Endothelial cell (in vitro differentiated cells): ENCODE data around the gene ARHGAP12. TPM values are rescaled to one million over a fixed set of nuclear protein-coding genes. Genes with fewer than 3 reads are reported as not detected.

Experiments
- DNase-seq: peaks from one replicate; pipeline ENCODE4 v3.0.0; 2021; ENCODE audit warnings: low spot score
- H3K27ac Mint-ChIP-seq: one replicate; pipeline ENCODE4 v1.8.0; 2021; ENCODE audit warnings: mixed read lengths, inconsistent platforms; ENCODE audit not compliant: unreplicated experiment
- H3K27me3 Mint-ChIP-seq: one replicate; pipeline ENCODE4 v1.8.0; 2021; ENCODE audit warnings: mild to moderate bottlenecking, moderate library complexity, mixed read lengths, inconsistent platforms; ENCODE audit not compliant: unreplicated experiment
- H3K36me3 Mint-ChIP-seq: one replicate; pipeline ENCODE4 v1.8.0; 2021; ENCODE audit warnings: mild to moderate bottlenecking, low read depth, mixed read lengths, inconsistent platforms; ENCODE audit not compliant: unreplicated experiment
- H3K4me1 Mint-ChIP-seq: one replicate; pipeline ENCODE4 v1.8.0; 2021; ENCODE audit warnings: mild to moderate bottlenecking, mixed read lengths, inconsistent platforms; ENCODE audit not compliant: unreplicated experiment
- H3K4me3 Mint-ChIP-seq: one replicate; pipeline ENCODE4 v1.8.0; 2021; ENCODE audit warnings: mild to moderate bottlenecking, mixed read lengths, inconsistent platforms; ENCODE audit not compliant: unreplicated experiment
- H3K9me3 Mint-ChIP-seq: one replicate; pipeline ENCODE4 v1.8.0; 2021; ENCODE audit warnings: mixed read lengths, inconsistent platforms; ENCODE audit not compliant: unreplicated experiment
- CTCF ChIP-seq: fragments of 200-600 bp; sonication (generic); IDR thresholded peaks from one replicate; pipeline ENCODE4 v1.5.0; 2021; ENCODE audit warnings: antibody characterized with exemption; ENCODE audit not compliant: unreplicated experiment
- total RNA-seq: library from RNA; stranded (reverse); fragmentation: NEBNext Ultra II Directional; extraction: Animal tissue kit (Norgen Biotek cat#: 25700); gene quantifications from one replicate; pipeline ENCODE4 v1.2.1, GENCODE V29; 2021; ENCODE audit not compliant: unreplicated experiment

Gene ARHGAP12
- total RNA-seq, 1 donor from 2014 or later, result 39.0 TPM

GRCh38 chr10:31887850-31888249 lies 40.8 kb downstream of the ARHGAP12 start:
- no peak for TF ChIP-seq CTCF
- DNase-seq, result no peak
- Mint-ChIP-seq H3K9me3 (no peaks in the 10 kb centered on the region), H3K36me3 (peaks cover 6% of the 10 kb centered on the region), H3K4me3 (no peak overlapping the region), H3K4me1 (peaks cover 15% of the 10 kb centered on the region), H3K27me3 (peaks cover 1% of the 10 kb centered on the region), H3K27ac (no peak overlapping the region)

GRCh38 chr10:31886885-31887284 lies 41.7 kb downstream of the ARHGAP12 start:
- no peak for TF ChIP-seq CTCF
- DNase-seq, result no peak
- Mint-ChIP-seq H3K4me1 (peaks cover 15% of the 10 kb centered on the region), H3K27me3 (peaks cover 1% of the 10 kb centered on the region), H3K9me3 (no peaks in the 10 kb centered on the region), H3K27ac (no peak overlapping the region), H3K4me3 (no peak overlapping the region), H3K36me3 (peaks cover 6% of the 10 kb centered on the region)

GRCh38 chr10:31885971-31886370 lies 42.7 kb downstream of the ARHGAP12 start:
- H3K9me3 Mint-ChIP-seq, result no peaks in the 10 kb centered on the region
- H3K36me3 Mint-ChIP-seq, result no peaks in the 10 kb centered on the region
- peaks cover 15% of the 10 kb centered on the region for H3K4me1 Mint-ChIP-seq
- H3K27ac Mint-ChIP-seq, result no peak overlapping the region
- no peak for DNase-seq
- no peak overlapping the region for H3K4me3 Mint-ChIP-seq
- no peak for TF ChIP-seq CTCF
- H3K27me3 Mint-ChIP-seq, result peaks cover 1% of the 10 kb centered on the region

- no peaks in the 10 kb centered on the region for H3K36me3 Mint-ChIP-seq
- no peak for TF ChIP-seq CTCF
- peaks cover 1% of the 10 kb centered on the region for H3K27me3 Mint-ChIP-seq
- H3K9me3 Mint-ChIP-seq, result no peaks in the 10 kb centered on the region
- H3K4me3 Mint-ChIP-seq, result no peak overlapping the region
- peaks cover 15% of the 10 kb centered on the region for H3K4me1 Mint-ChIP-seq
- H3K27ac Mint-ChIP-seq, result no peak overlapping the region
- no peak for DNase-seq
Measured at GRCh38 chr10:31884386-31884785, 44.2 kb downstream of the ARHGAP12 start.

- Mint-ChIP-seq H3K9me3 (no peaks in the 10 kb centered on the region), H3K4me1 (peaks cover 12% of the 10 kb centered on the region), H3K4me3 (no peak overlapping the region), H3K27me3 (peaks cover 1% of the 10 kb centered on the region), H3K36me3 (no peaks in the 10 kb centered on the region), H3K27ac (no peak overlapping the region)
- no peak for TF ChIP-seq CTCF
- DNase-seq, result no peak
Measured at GRCh38 chr10:31883397-31883796, 45.2 kb downstream of the ARHGAP12 start.
